BJ (cell line): ENCODE measurements around the gene PMM1. TPM values are rescaled to one million over a fixed set of nuclear protein-coding genes. Genes with fewer than 3 reads are reported as not detected.
A peak's percentile ranks its signal among the peaks of the same experiment; 100 is the strongest.

Experiments used
- CTCF ChIA-PET: fragments of 350-600 bp; formaldehyde crosslinking; extraction: SDS; loops from one replicate; lab custom pipeline; 2021; ENCODE audit warnings: antibody characterized with exemption, inconsistent platforms; lab: Yijun Ruan, JAX
- POLR2A ChIA-PET: fragments of 300-600 bp; sonication (Branson Sonifier 250); formaldehyde crosslinking; extraction: SDS; loops from one replicate; lab custom pipeline; 2021; ENCODE audit warnings: antibody characterized with exemption; lab: Charles Lee
- DNase-seq: peaks from one replicate; pipeline ENCODE4 v3.0.0-alpha.2; 2011; ENCODE audit warnings: low read depth
- H3K27me3 ChIP-seq: 2 replicates; pipeline ENCODE4 v1.6.0; 2011; ENCODE audit warnings: low read length; ENCODE audit not compliant: control insufficient read depth, insufficient read depth
- H3K36me3 ChIP-seq: 2 replicates; pipeline ENCODE4 v1.5.1; 2011; ENCODE audit warnings: low read length; ENCODE audit not compliant: control insufficient read depth, insufficient read depth
- H3K4me3 ChIP-seq: 2 replicates; pipeline ENCODE4 v1.5.1; 2011; ENCODE audit warnings: low read depth, mild to moderate bottlenecking, control low read depth, low read length
- polyA plus RNA-seq: library from polyadenylated mRNA; depleted of rRNA; stranded (reverse); fragments of >200 nt; gene quantifications from 2 replicates; pipeline ENCODE4 v1.2.3, GENCODE V29; 2011
- TF ChIP-seq, protein P1 (sequence below): IDR thresholded peaks from 2 replicates; pipeline ENCODE4 v1.5.1; 2011; ENCODE audit warnings: low read depth, mild to moderate bottlenecking, control low read depth, inconsistent platforms, low read length, moderate library complexity; ENCODE audit not compliant: insufficient read depth

Gene PMM1
- polyA plus RNA-seq, 1 experiment = 109 TPM

DNA sequence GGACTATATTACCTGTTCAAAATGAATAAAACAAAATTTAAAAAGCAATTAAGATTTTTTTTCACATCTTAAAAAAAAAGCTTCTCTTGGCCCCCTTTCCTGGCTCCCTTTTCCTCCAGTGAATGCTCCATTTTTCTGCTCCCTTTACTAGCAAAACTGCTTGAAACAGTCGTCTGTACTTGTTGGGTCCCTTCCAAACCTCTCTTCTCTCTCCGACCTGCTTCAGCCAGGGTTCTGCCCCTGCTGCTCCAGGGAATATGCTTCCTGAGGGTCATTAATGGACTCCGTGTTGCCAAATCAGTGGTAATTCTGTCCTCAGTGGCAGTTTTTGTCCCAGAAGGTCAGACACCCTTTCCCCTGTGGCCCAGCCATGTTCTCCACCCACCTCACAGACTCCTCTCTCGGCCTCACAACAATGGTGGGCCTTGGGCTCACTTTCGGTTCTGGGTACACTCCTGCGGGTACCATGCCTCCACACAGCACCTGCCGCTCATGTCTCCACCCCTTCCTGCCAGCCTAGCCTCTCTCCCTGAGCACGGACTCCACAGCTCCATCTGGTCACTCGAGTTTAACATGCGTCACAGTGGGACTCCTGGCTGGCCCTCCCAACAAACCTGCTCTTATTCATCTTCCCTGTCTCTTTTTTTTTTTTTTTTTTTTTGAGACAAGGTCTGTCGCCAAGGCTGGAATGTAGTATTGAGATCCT, 37.6 kb downstream of the PMM1 start:
- CTCF ChIA-PET = interaction anchor here (0.6 to 3.4 kb wide), 3 partner anchors 29 to 46 kb away, joined by 3 to 27 read pairs (median 9); no protein-coding TSS in a partner anchor
- no peak for DNase-seq
- TF ChIP-seq, protein P1, sequence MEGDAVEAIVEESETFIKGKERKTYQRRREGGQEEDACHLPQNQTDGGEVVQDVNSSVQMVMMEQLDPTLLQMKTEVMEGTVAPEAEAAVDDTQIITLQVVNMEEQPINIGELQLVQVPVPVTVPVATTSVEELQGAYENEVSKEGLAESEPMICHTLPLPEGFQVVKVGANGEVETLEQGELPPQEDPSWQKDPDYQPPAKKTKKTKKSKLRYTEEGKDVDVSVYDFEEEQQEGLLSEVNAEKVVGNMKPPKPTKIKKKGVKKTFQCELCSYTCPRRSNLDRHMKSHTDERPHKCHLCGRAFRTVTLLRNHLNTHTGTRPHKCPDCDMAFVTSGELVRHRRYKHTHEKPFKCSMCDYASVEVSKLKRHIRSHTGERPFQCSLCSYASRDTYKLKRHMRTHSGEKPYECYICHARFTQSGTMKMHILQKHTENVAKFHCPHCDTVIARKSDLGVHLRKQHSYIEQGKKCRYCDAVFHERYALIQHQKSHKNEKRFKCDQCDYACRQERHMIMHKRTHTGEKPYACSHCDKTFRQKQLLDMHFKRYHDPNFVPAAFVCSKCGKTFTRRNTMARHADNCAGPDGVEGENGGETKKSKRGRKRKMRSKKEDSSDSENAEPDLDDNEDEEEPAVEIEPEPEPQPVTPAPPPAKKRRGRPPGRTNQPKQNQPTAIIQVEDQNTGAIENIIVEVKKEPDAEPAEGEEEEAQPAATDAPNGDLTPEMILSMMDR = no peak
- no peaks in the 10 kb centered on the region for H3K27me3 ChIP-seq
- no peak overlapping the region for H3K4me3 ChIP-seq
- H3K36me3 ChIP-seq = no peaks in the 10 kb centered on the region
- POLR2A ChIA-PET = no interaction called here

GRCh38 chr22:41550952-41551491, 38.6 kb downstream of the PMM1 start:
- no peak for DNase-seq

GRCh38 chr22:41548830-41549211, 40.8 kb downstream of the PMM1 start:
- Histone ChIP-seq H3K27me3 (no peaks in the 10 kb centered on the region), H3K36me3 (no peaks in the 10 kb centered on the region), H3K4me3 (no peak overlapping the region)
- POLR2A ChIA-PET = no interaction called here
- CTCF ChIA-PET = interaction anchor here (1.0 to 2.1 kb wide), 5 partner anchors 9 to 48 kb away, joined by 3 to 7 read pairs (median 4); partner anchors contain the start of gene PMM1
- no peak for DNase-seq
- TF ChIP-seq, protein P1 = no peak

More at GRCh38 chr22:41550952-41551491, 38.6 kb downstream of the PMM1 start:
- Histone ChIP-seq H3K36me3 (no peaks in the 10 kb centered on the region), H3K27me3 (no peaks in the 10 kb centered on the region), H3K4me3 (no peak overlapping the region)
- TF ChIP-seq, protein P1 = no peak
- POLR2A ChIA-PET = no interaction called here
- CTCF ChIA-PET = interaction anchor here (0.8 kb wide), 1 partner anchor 46 kb away, joined by 3 read pairs; no protein-coding TSS in a partner anchor

- Histone ChIP-seq H3K36me3 (peaks cover 2% of the 10 kb centered on the region; the same call in 1 of the 2 replicates), H3K4me3 (peak overlapping the region; percentile 90), H3K27me3 (no peaks in the 10 kb centered on the region)
- no peak for DNase-seq
- CTCF ChIA-PET = interaction anchor here (1.1 to 7.1 kb wide), 3 partner anchors 23 to 53 kb away, joined by 5 to 55 read pairs (median 13); partner anchors contain the start of gene PMM1
- TF ChIP-seq, protein P1 = no peak
- POLR2A ChIA-PET = no interaction called here
These were observed 44.8 kb downstream of the PMM1 start for GRCh38 chr22:41544671-41545476.
